Pancreas (tissue), 10 donors: ENCODE data around the gene IPO8. TPM values are rescaled to one million over a fixed set of nuclear protein-coding genes. Genes with fewer than 3 reads are reported as not detected.

Source experiments
- ATAC-seq, 4 donors: fragments of 200-7000 bp; cut with Tn5 transposase; one replicate each; pipeline versions ENCODE4 v1.8.0 to v1.9.1; 2020; ENCODE audit warnings: mild to moderate bottlenecking in 4 of 4, moderate library complexity in 4 of 4
- DNase-seq, 6 donors: peaks; one replicate each; pipeline ENCODE4 v3.0.0-alpha.2; 2020
- FAIRE-seq: peaks from 2 replicates; lab custom pipeline; 2012; peaks lifted over from hg19 to GRCh38; lab: Jason Lieb, UNC
- H3K27ac ChIP-seq, 4 donors: fragments of 200-600 bp; sonication (generic); 1 replicate in 3 of 4; 2 replicates in 1 of 4; pipeline versions ENCODE4 v1.5.0 to v1.8.0; 2020
- H3K27me3 ChIP-seq, 4 donors: fragments of 200-600 bp; one replicate each; pipeline ENCODE4 v1.8.0; 2021
- H3K36me3 ChIP-seq, 3 donors: fragments of 200-600 bp; sonication (generic) in 1 of 3; one replicate each; pipeline versions ENCODE4 v1.5.0 to v1.8.0; 2020 to 2021
- H3K4me1 ChIP-seq, 3 donors: fragments of 200-600 bp; one replicate each; pipeline ENCODE4 v1.8.0; 2021
- H3K4me3 ChIP-seq, 4 donors: fragments of 200-600 bp; sonication (generic) in 2 of 4; one replicate each; pipeline versions ENCODE4 v1.5.0 to v1.8.0; 2020 to 2021
- H3K9me3 ChIP-seq, 4 donors: fragments of 200-600 bp; one replicate each; pipeline ENCODE4 v1.8.0; 2021
- WGBS, 2 donors: extraction: QIAGEN DNeasy Blood & Tissue Kit; methylation state at CpG; one replicate each; pipeline ENCODE4 v1.1.7; 2013; 5-methylcytosine and 5-hydroxymethylcytosine counted together
- intact Hi-C, 3 donors: fragments of 100-400 bp; cut with DNase I; formaldehyde crosslinking; loops; one replicate each; pipeline versions ENCODE4 v1.11.1 to v1.14.2; 2022
- polyA plus RNA-seq, 2 donors: library from polyadenylated mRNA; stranded (reverse); fragments of 200-250 nt; gene quantifications; one replicate each; pipeline ENCODE4 v1.2.3, GENCODE V29; 2013
- total RNA-seq, 6 donors: library from RNA; stranded (reverse); fragmentation: NEBNext Ultra II Directional in 4 of 6; extraction: Animal tissue kit (Norgen Biotek cat#: 25700) in 4 of 6; gene quantifications; one replicate each; pipeline versions ENCODE4 v1.2.1 to v1.2.4, GENCODE V29; 2021 to 2023
- TF ChIP-seq, protein P1 (sequence below), 4 donors: fragments of 200-600 bp; sonication (generic) in 3 of 4; IDR thresholded peaks; one replicate each; pipeline versions ENCODE4 v1.5.0 to v1.8.0; 2021; ENCODE audit warnings: antibody characterized with exemption in 4 of 4
- donor health status: healthy with polysubstance abuse.
- donor health status: DM: no; HTN: no; CAD: no; lungs with moderate emphysema.
- donor health status: DM: no; HTN: no; CAD: no.
- donor health status: control.
- donor health status: control.
- donor health status: Bipolar disorder and iron deficiency.
- donor health status: DM: yes; HTN: yes; CAD: no.
- donor health status: DM: no; HTN: no; CAD: no.
- donor health status: DM: no; HTN: no; CAD: no.
- donor health status: DM: yes; HTN: yes; CAD: no.

IPO8 gene
- total and polyA plus RNA-seq, 8 donors = 6.1 to 41.4 (median 22.9) TPM

DNA sequence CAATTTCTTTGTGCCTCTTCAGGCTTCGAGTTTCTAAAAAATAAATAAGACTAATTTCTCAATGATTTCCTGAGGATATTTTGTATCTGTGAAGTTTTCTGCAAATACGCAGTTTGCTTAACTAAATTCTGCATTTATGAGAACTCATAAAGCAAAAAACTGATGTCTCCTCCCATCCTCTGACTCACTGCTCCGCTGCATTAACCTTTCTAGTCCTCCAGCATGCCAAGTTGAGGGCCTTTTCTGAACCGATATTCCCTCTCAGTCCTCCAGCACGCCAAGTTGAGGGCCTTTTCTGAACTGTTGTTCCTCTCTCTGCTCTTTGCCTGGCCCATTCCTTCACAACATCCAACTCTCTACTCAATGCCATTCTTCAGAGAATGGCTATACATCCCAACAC lies 3.2 kb downstream of the IPO8 start:
- 76 to 84% methylated on average over 5 of the region's 5 CpGs for WGBS, 2 donors
- Histone ChIP-seq H3K36me3 (no peaks in the 10 kb centered on the region), H3K27ac (no peak overlapping the region), H3K9me3 (no peaks in the 10 kb centered on the region), H3K27me3 (no peaks in the 10 kb centered on the region), H3K4me1 (peaks cover 0 to 25% (median 9%) of the 10 kb centered on the region in 3 donors), H3K4me3 (no peak overlapping the region)
- DNase-seq = no peak
- TF ChIP-seq, protein P1, sequence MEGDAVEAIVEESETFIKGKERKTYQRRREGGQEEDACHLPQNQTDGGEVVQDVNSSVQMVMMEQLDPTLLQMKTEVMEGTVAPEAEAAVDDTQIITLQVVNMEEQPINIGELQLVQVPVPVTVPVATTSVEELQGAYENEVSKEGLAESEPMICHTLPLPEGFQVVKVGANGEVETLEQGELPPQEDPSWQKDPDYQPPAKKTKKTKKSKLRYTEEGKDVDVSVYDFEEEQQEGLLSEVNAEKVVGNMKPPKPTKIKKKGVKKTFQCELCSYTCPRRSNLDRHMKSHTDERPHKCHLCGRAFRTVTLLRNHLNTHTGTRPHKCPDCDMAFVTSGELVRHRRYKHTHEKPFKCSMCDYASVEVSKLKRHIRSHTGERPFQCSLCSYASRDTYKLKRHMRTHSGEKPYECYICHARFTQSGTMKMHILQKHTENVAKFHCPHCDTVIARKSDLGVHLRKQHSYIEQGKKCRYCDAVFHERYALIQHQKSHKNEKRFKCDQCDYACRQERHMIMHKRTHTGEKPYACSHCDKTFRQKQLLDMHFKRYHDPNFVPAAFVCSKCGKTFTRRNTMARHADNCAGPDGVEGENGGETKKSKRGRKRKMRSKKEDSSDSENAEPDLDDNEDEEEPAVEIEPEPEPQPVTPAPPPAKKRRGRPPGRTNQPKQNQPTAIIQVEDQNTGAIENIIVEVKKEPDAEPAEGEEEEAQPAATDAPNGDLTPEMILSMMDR (IDR thresholded peaks at IDR 0.05) = no peak
- ATAC-seq = no peak
- intact Hi-C loops = no loop called here
- FAIRE-seq = no peak

DNA sequence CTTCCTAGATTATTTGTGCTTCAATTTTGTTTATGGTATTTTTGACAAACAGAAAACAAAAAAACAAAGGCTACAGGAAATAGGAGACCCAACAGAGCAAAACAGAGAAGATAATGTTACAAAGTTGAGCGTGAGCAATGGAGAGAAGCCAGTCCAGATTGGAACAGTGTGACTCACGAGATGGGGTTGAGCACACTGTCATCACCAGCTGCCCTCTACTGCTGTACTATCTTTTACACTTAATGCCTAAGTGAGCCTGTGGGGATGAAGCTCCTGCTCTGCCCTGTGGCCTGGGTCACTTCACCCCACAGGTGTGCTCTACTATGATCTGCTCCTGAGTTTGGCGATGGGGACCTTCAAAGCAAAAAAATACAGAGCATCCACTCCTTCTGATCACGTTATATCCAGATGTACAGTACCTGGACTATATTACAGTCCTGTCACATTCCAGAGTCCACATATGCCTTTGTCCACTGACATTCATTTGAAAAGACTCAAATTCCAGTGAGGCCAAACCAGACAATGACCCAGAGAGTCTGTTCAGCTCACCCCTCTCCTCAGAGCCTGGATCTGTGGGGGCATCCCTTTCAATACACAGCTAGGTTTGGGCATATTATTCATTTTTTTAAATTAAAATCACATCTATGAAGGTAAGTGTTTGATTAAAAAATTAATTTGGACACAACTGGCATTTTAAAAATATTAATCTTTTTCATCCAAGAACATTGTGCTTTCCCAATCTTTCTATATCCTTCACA lies 4.4 kb downstream of the IPO8 start:
- H3K4me1 ChIP-seq = peaks cover 0 to 25% (median 9%) of the 10 kb centered on the region in 3 donors
- intact Hi-C loops = no loop called here
- no peak overlapping the region for H3K27ac ChIP-seq

DNA sequence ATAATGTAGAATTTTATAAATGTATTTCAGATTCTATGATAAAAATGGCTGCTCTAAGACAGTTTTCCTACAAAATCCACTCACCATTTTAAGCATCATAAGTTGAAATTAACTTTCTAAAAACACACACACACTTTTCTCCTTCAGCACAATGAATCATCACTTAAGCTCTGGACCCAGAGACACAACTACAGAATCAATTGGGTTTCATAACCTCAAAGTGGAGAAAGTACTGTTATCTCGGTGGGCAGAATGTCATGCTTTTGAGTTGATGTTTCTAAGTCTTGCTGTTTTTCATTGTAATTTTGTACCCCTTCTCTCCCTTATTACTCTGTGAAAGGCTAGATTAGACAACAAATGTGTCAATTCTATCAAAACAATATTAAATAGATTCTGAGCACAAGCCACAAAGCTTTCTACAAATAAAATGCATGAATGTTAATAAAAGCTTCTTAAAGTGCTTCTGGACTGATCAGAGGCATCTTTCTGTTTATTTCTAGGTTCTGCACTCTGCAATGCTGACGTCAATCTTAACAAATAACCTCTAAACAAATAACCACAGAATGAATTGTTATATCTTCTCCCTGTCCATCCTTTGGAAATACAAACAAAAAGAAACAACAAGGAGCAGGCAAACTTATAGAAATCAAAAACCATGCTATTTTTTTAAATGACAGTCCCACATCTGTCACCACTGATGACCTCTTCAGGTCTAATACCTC lies 8.2 kb downstream of the IPO8 start:
- H3K27ac ChIP-seq = no peak overlapping the region
- 86 to 91% methylated on average over 2 of the region's 2 CpGs for WGBS, 2 donors
- no peak overlapping the region for H3K4me3 ChIP-seq
- peaks cover 0 to 7% (median 0%) of the 10 kb centered on the region in 3 donors for H3K4me1 ChIP-seq
- peaks cover 0 to 5% (median 0%) of the 10 kb centered on the region in 3 donors for H3K36me3 ChIP-seq
- H3K27me3 ChIP-seq = no peaks in the 10 kb centered on the region
- intact Hi-C loops = no loop called here
- FAIRE-seq (no peak), DNase-seq (no peak), ATAC-seq (no peak)
- TF ChIP-seq, protein P1 (IDR thresholded peaks at IDR 0.05) = no peak
- no peaks in the 10 kb centered on the region for H3K9me3 ChIP-seq

More for the DNA sequence above, 4.4 kb downstream of the IPO8 start:
- ATAC-seq = no peak
- TF ChIP-seq, protein P1 (IDR thresholded peaks at IDR 0.05) = no peak
- H3K36me3 ChIP-seq = no peaks in the 10 kb centered on the region
- H3K9me3 ChIP-seq = no peaks in the 10 kb centered on the region
- no peak for FAIRE-seq
- H3K27me3 ChIP-seq = no peaks in the 10 kb centered on the region
- 57 to 61% methylated on average over 4 of the region's 4 CpGs for WGBS, 2 donors
- H3K4me3 ChIP-seq = no peak overlapping the region
- DNase-seq = no peak

DNA sequence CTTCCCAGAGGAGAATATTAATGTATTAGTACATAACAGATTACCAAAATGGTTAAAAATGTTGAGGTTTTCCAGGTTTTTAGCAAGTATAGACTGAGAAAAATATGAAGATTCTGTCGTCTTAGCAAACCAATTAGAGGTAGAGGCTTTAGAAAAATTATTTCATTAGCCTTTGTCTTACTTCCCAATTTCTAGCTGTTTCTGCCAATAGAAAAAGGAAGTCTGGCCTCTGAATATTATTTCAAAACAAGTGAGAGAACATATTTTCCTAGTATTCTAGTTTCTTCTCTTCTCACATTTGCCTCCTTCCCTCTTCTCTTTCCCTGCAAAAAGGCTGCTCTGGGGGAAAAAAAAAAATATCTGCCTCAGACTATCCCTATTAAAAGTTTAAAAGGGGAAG lies 16.4 kb downstream of the IPO8 start:
- no peaks in the 10 kb centered on the region for H3K9me3 ChIP-seq
- ATAC-seq = no peak
- FAIRE-seq = no peak
- no peak overlapping the region for H3K4me3 ChIP-seq
- DNase-seq = no peak
- no peaks in the 10 kb centered on the region for H3K27me3 ChIP-seq
- no peaks in the 10 kb centered on the region for H3K4me1 ChIP-seq
- intact Hi-C loops = no loop called here
- H3K36me3 ChIP-seq = peaks cover 0 to 33% (median 0%) of the 10 kb centered on the region in 3 donors
- no peak overlapping the region for H3K27ac ChIP-seq
- 80 to 87% methylated on average over 1 of the region's 1 CpG for WGBS, 2 donors
- TF ChIP-seq, protein P1 (IDR thresholded peaks at IDR 0.05) = no peak
